IMR-90 (cell line): ENCODE results near the gene SRPRA. TPM values are rescaled to one million over a fixed set of nuclear protein-coding genes. Genes with fewer than 3 reads are reported as not detected.

Experiments
- ATAC-seq: fragments of 200-7000 bp; cut with Tn5 transposase; 2 replicates; pipeline ENCODE4 v1.9.1; 2020; ENCODE audit warnings: low read depth, mild to moderate bottlenecking, moderate library complexity
- BruUV-seq: library from RNA; stranded (reverse); fragments of 400-500 nt; replicated peaks from 2 replicates; lab custom pipeline; 2021; lab: Mats Ljungman, UMichigan
- CTCF ChIA-PET: fragments of 300-600 bp; formaldehyde crosslinking; extraction: SDS; loops from one replicate; lab custom pipeline; 2021; ENCODE audit warnings: antibody characterized with exemption; lab: Yijun Ruan, JAX
- POLR2A ChIA-PET: fragments of 300-600 bp; sonication (Branson Sonifier 250); formaldehyde crosslinking; loops from one replicate; lab custom pipeline; 2022; ENCODE audit warnings: antibody characterized with exemption; ENCODE audit not compliant: unreplicated experiment; lab: Charles Lee
- DNase-seq: peaks from one replicate; pipeline ENCODE4 v3.0.0; 2013
- H2AFZ ChIP-seq: replicated peaks from 2 replicates; pipeline ENCODE3; 2013; ENCODE audit warnings: low read length, mild to moderate bottlenecking; ENCODE audit not compliant: poor library complexity
- H2AK5ac ChIP-seq: 2 replicates; pipeline ENCODE4 v1.6.1; 2013; ENCODE audit warnings: low read depth, low read length, inconsistent platforms
- H2AK9ac ChIP-seq: replicated peaks from 2 replicates; pipeline ENCODE3; 2013; ENCODE audit warnings: mild to moderate bottlenecking, low read depth, low read length, moderate library complexity; ENCODE audit not compliant: poor library complexity
- H2BK120ac ChIP-seq: 2 replicates; pipeline ENCODE4 v1.6.1; 2013; ENCODE audit warnings: low read depth, low read length, inconsistent platforms
- H2BK15ac ChIP-seq: 3 replicates; pipeline ENCODE4 v1.6.1; 2013; ENCODE audit warnings: low read depth, low read length, inconsistent platforms
- H2BK20ac ChIP-seq: 2 replicates; pipeline ENCODE4 v1.6.1; 2013; ENCODE audit warnings: low read depth, mild to moderate bottlenecking, inconsistent platforms, low read length, moderate library complexity
- H2BK5ac ChIP-seq: 2 replicates; pipeline ENCODE4 v1.6.1; 2013; ENCODE audit warnings: mild to moderate bottlenecking, low read depth, low read length, inconsistent platforms; ENCODE audit not compliant: poor library complexity, severe bottlenecking
- H3K14ac ChIP-seq: replicated peaks from 2 replicates; pipeline ENCODE4 v1.6.1; 2013; ENCODE audit warnings: low read depth, low read length, inconsistent platforms
- H3K18ac ChIP-seq: 2 replicates; pipeline ENCODE4 v1.6.1; 2013; ENCODE audit warnings: low read depth, low read length, control low read depth
- H3K23ac ChIP-seq: 2 replicates; pipeline ENCODE4 v1.6.1; 2013; ENCODE audit warnings: low read depth, low read length, inconsistent platforms
- H3K27ac ChIP-seq: 2 replicates; pipeline ENCODE4 v1.5.1; 2013; ENCODE audit warnings: mild to moderate bottlenecking, control low read depth, low read length; ENCODE audit not compliant: insufficient read depth
- H3K27me3 ChIP-seq: 2 replicates; pipeline ENCODE4 v1.6.1; 2013; ENCODE audit warnings: low read length; ENCODE audit not compliant: control insufficient read depth, insufficient read depth
- H3K36me3 ChIP-seq: 2 replicates; pipeline ENCODE4 v1.6.1; 2013; ENCODE audit warnings: low read length, mixed read lengths; ENCODE audit not compliant: control insufficient read depth, insufficient read depth
- H3K4ac ChIP-seq: 2 replicates; pipeline ENCODE4 v1.6.1; 2013; ENCODE audit warnings: low read depth, low read length, inconsistent platforms
- H3K4me1 ChIP-seq: 2 replicates; pipeline ENCODE4 v1.6.1; 2013; ENCODE audit warnings: low read length, mixed read lengths; ENCODE audit not compliant: control insufficient read depth, insufficient read depth
- H3K4me2 ChIP-seq: 2 replicates; pipeline ENCODE4 v1.6.1; 2013; ENCODE audit warnings: low read depth, mild to moderate bottlenecking, control low read depth, low read length, moderate library complexity
- H3K4me3 ChIP-seq: 2 replicates; pipeline ENCODE4 v1.5.1; 2013; ENCODE audit warnings: low read depth, mild to moderate bottlenecking, control low read depth, low read length, moderate library complexity; ENCODE audit not compliant: insufficient read depth
- H3K56ac ChIP-seq: 2 replicates; pipeline ENCODE4 v1.6.1; 2013; ENCODE audit warnings: low read length, inconsistent platforms; ENCODE audit not compliant: insufficient read depth; ENCODE audit errors: extremely low read depth
- H3K79me1 ChIP-seq, 2 experiments: 2 replicates each; pipeline ENCODE4 v1.6.1; 2013; ENCODE audit warnings: low read length in 2 of 2, inconsistent platforms in 1 of 2, low read depth in 1 of 2
- H3K9ac ChIP-seq: 2 replicates; pipeline ENCODE4 v1.6.1; 2013; ENCODE audit warnings: low read depth, low read length, control low read depth
- H3K9me1 ChIP-seq: 2 replicates; pipeline ENCODE4 v1.6.1; 2013; ENCODE audit warnings: low read length, inconsistent platforms; ENCODE audit not compliant: insufficient read depth
- H3K9me3 ChIP-seq: 2 replicates; pipeline ENCODE4 v1.6.1; 2013; ENCODE audit warnings: low read length; ENCODE audit not compliant: control insufficient read depth, insufficient read depth
- H4K20me1 ChIP-seq: 2 replicates; pipeline ENCODE4 v1.6.1; 2013; ENCODE audit warnings: low read length, inconsistent platforms; ENCODE audit not compliant: insufficient read depth
- H4K5ac ChIP-seq: 2 replicates; pipeline ENCODE4 v1.6.1; 2013; ENCODE audit warnings: mild to moderate bottlenecking, low read depth, low read length, control low read depth
- H4K8ac ChIP-seq, 2 experiments: 2 replicates each; pipeline ENCODE4 v1.6.1; 2013; ENCODE audit warnings: low read depth in 2 of 2, low read length in 2 of 2, control low read depth in 1 of 2, inconsistent platforms in 1 of 2
- H4K91ac ChIP-seq: 2 replicates; pipeline ENCODE4 v1.6.1; 2013; ENCODE audit warnings: low read depth, low read length, inconsistent platforms; ENCODE audit not compliant: insufficient read depth
- BHLHE40 ChIP-seq: fragments of 150-350 bp; IDR thresholded peaks from 2 replicates; pipeline ENCODE4 v1.6.1; 2016; ENCODE audit warnings: mild to moderate bottlenecking, low read depth, low read length
- CEBPB ChIP-seq: IDR thresholded peaks from 2 replicates; pipeline ENCODE4 v1.6.1; 2012; ENCODE audit warnings: low read depth, low read length, improper control_type of control experiment
- CHD1 ChIP-seq: IDR thresholded peaks from 2 replicates; pipeline ENCODE4 v1.6.1; 2012; ENCODE audit warnings: low read depth, low read length, improper control_type of control experiment
- ELK1 ChIP-seq: fragments of 150-350 bp; IDR thresholded peaks from 2 replicates; pipeline ENCODE4 v1.6.1; 2016; ENCODE audit warnings: low read depth, mild to moderate bottlenecking, low read length, moderate library complexity, borderline replicate concordance
- FOS ChIP-seq: fragments of 150-350 bp; IDR thresholded peaks from 2 replicates; pipeline ENCODE4 v1.6.1; 2016; ENCODE audit warnings: low read depth, low read length
- MAFK ChIP-seq: IDR thresholded peaks from 2 replicates; pipeline ENCODE4 v1.6.1; 2012; ENCODE audit warnings: low read depth, low read length, improper control_type of control experiment
- MAZ ChIP-seq: IDR thresholded peaks from 2 replicates; pipeline ENCODE4 v1.6.1; 2012; ENCODE audit warnings: low read depth, mild to moderate bottlenecking, low read length, improper control_type of control experiment, moderate library complexity, borderline replicate concordance
- MXI1 ChIP-seq: IDR thresholded peaks from 2 replicates; pipeline ENCODE4 v1.6.1; 2012; ENCODE audit warnings: low read depth, mild to moderate bottlenecking, low read length, moderate library complexity, borderline replicate concordance
- NFE2L2 ChIP-seq: fragments of 150-350 bp; IDR thresholded peaks from 2 replicates; pipeline ENCODE4 v1.6.1; 2016; ENCODE audit warnings: low read depth, mild to moderate bottlenecking, low read length
- POLR2A ChIP-seq: IDR thresholded peaks from 2 replicates; pipeline ENCODE4 v1.6.1; 2012; ENCODE audit warnings: mild to moderate bottlenecking, low read depth, low read length
- RAD21 ChIP-seq: IDR thresholded peaks from 2 replicates; pipeline ENCODE4 v1.6.1; 2012; ENCODE audit warnings: low read length, improper control_type of control experiment
- RCOR1 ChIP-seq: IDR thresholded peaks from 2 replicates; pipeline ENCODE4 v1.6.1; 2012; ENCODE audit warnings: mild to moderate bottlenecking, low read length, improper control_type of control experiment; ENCODE audit not compliant: insufficient replicate concordance
- RFX5 ChIP-seq: IDR thresholded peaks from 2 replicates; pipeline ENCODE4 v1.8.0; 2012; ENCODE audit warnings: low read depth, mild to moderate bottlenecking, low read length, moderate library complexity
- SMC3 ChIP-seq: fragments of 150-350 bp; IDR thresholded peaks from 2 replicates; pipeline ENCODE4 v1.6.1; 2016; ENCODE audit warnings: low read depth, mild to moderate bottlenecking, antibody characterized with exemption, low read length, moderate library complexity
- WGBS, 2 experiments: methylation state at CpG; one replicate each; pipeline versions ENCODE4 v1.1.5 to v1.1.7; 2013; ENCODE audit warnings: missing lambda C conversion rate in 2 of 2; ENCODE audit not compliant: insufficient read length in 1 of 2; ENCODE audit errors: extremely low coverage in 2 of 2; 5-methylcytosine and 5-hydroxymethylcytosine counted together
- dilution Hi-C: fragments of 300-500 bp; cut with HindIII; formaldehyde crosslinking; loops from one replicate; pipeline ENCODE4 v1.14.3; 2018; ENCODE audit warnings: low sequenced_read_pairs; ENCODE audit not compliant: unreplicated experiment
- in situ Hi-C: fragments of 300-500 bp; cut with MboI; formaldehyde crosslinking; loops from 3 replicates; pipeline ENCODE4 v1.14.3; 2019; ENCODE audit warnings: low sequenced_read_pairs, inconsistent platforms, mixed read lengths
- intact Hi-C: fragments of 100-400 bp; cut with micrococcal nuclease; formaldehyde crosslinking; loops from 2 replicates; pipeline ENCODE4 v1.10.0; 2022
- polyA plus RNA-seq, 3 experiments: library from polyadenylated mRNA; depleted of rRNA; stranded (reverse); fragments of >200 nt; gene quantifications; 2 replicates each; pipeline ENCODE4 v1.2.3, GENCODE V29; 2012; ENCODE audit warnings: low replicate concordance in 1 of 3
- total RNA-seq: library from RNA; depleted of rRNA; stranded (reverse); fragments of >200 nt; gene quantifications from 2 replicates; pipeline ENCODE4 v1.2.3, GENCODE V29; 2012
- TF ChIP-seq, protein P1 (sequence below): conservative IDR thresholded peaks from 2 replicates; pipeline ENCODE4 v1.5.1; 2012; ENCODE audit warnings: mild to moderate bottlenecking, low read depth, low read length, improper control_type of control experiment
- TF ChIP-seq, protein P2 (sequence below): fragments of 150-350 bp; IDR thresholded peaks from 2 replicates; pipeline ENCODE4 v1.6.1; 2017; ENCODE audit warnings: mild to moderate bottlenecking, antibody characterized with exemption, low read length, low read depth

Gene SRPRA
- total and polyA plus RNA-seq, 2 of the 4 experiments (the other 2 are of a cell fraction): 108 to 131 TPM

DNA sequence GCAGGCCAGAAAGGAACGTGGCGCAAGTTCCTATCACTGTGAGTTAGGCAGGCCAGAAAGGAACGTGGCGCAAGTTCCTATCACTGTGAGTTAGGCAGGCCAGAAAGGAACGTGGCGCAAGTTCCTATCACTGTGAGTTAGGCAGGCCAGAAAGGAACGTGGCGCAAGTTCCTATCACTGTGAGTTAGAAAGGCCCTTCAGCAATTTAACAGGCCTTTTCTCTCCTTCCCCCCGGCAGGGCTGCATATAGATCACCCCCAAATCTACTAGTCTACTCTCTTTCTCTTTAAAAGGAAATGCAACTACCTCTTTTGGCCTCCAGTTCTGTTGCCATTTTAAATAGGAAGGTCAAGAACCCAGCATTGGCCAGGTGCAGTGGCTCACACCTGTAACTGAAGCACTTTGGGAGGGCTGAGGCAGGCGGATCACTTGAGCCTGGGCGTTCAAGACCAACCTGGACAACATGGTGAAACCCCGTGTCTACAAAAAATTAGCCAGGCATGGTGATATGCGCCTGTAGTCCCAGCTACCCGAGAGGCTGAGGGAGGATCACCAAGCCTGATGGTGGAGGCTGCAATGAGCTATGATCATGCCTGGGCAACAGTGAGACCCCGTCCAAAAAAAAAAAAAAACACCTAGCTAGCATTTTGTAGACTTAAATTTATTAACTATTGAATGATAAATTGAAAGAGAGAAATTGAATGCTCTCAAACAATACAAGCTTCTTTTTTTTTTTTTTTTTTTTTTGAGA lies 42.2 kb downstream of the SRPRA start:
- Histone ChIP-seq H4K8ac (no peak overlapping the region), H4K91ac (no peak overlapping the region), H3K27me3 (no peaks in the 10 kb centered on the region), H2BK5ac (no peak overlapping the region), H3K4me2 (no peak overlapping the region), H3K4me3 (no peak overlapping the region), H4K5ac (no peak overlapping the region), H3K9me3 (no peaks in the 10 kb centered on the region), H3K56ac (no peak overlapping the region), H3K23ac (no peak overlapping the region), H3K27ac (no peak overlapping the region), H2BK15ac (no peak overlapping the region), H3K4ac (no peak overlapping the region), H3K4me1 (no peaks in the 10 kb centered on the region), H3K36me3 (no peaks in the 10 kb centered on the region), H3K18ac (no peak overlapping the region), H4K20me1 (peaks cover 22% of the 10 kb centered on the region; the same call in 1 of the 2 replicates), H3K9me1 (peaks cover 2% of the 10 kb centered on the region; the same call in 1 of the 2 replicates), H3K14ac (no peak overlapping the region), H2BK20ac (no peak overlapping the region), H2AK5ac (no peak overlapping the region), H3K9ac (no peak overlapping the region), H2BK120ac (no peak overlapping the region), H3K79me1 (peaks cover 35 to 47% of the 10 kb centered on the region in 2 experiments), H2AFZ (no peak overlapping the region), H2AK9ac (peak overlapping the region; percentile 5)
- intact Hi-C loops: no loop called here
- POLR2A ChIA-PET: no interaction called here
- BruUV-seq: no TSS peak
- DNase-seq (no peak), ATAC-seq (no peak)
- dilution Hi-C loops: no loop called here
- CTCF ChIA-PET: no interaction called here
- in situ Hi-C loops: no loop called here
- TF ChIP-seq RAD21 (no peak), NFE2L2 (no peak), FOS (no peak), ELK1 (no peak), MXI1 (no peak), MAZ (no peak), SMC3 (no peak), CHD1 (no peak), POLR2A (no peak), CEBPB (no peak), RCOR1 (no peak), RFX5 (no peak), MAFK (no peak), BHLHE40 (no peak)
- TF ChIP-seq, protein P1, sequence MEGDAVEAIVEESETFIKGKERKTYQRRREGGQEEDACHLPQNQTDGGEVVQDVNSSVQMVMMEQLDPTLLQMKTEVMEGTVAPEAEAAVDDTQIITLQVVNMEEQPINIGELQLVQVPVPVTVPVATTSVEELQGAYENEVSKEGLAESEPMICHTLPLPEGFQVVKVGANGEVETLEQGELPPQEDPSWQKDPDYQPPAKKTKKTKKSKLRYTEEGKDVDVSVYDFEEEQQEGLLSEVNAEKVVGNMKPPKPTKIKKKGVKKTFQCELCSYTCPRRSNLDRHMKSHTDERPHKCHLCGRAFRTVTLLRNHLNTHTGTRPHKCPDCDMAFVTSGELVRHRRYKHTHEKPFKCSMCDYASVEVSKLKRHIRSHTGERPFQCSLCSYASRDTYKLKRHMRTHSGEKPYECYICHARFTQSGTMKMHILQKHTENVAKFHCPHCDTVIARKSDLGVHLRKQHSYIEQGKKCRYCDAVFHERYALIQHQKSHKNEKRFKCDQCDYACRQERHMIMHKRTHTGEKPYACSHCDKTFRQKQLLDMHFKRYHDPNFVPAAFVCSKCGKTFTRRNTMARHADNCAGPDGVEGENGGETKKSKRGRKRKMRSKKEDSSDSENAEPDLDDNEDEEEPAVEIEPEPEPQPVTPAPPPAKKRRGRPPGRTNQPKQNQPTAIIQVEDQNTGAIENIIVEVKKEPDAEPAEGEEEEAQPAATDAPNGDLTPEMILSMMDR: no peak
- TF ChIP-seq, protein P2, sequence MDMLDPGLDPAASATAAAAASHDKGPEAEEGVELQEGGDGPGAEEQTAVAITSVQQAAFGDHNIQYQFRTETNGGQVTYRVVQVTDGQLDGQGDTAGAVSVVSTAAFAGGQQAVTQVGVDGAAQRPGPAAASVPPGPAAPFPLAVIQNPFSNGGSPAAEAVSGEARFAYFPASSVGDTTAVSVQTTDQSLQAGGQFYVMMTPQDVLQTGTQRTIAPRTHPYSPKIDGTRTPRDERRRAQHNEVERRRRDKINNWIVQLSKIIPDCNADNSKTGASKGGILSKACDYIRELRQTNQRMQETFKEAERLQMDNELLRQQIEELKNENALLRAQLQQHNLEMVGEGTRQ: no peak
- WGBS, 2 experiments: 96% methylated on average over 5 of the region's 15 CpGs; no CpG with 5 or more reads in 1 of the 2 experiments
